MCF 10A (cell line): ENCODE measurements around the gene TECPR2. TPM values are rescaled to one million over a fixed set of nuclear protein-coding genes. Genes with fewer than 3 reads are reported as not detected.
A peak's percentile ranks its signal among the peaks of the same experiment; 100 is the strongest.

Source experiments
- BruUV-seq: library from RNA; stranded (reverse); fragments of 400-500 nt; replicated peaks from 2 replicates; lab custom pipeline; 2021; lab: Mats Ljungman, UMichigan
- CTCF ChIA-PET: fragments of 300-600 bp; sonication (Branson Sonifier 250); formaldehyde crosslinking; extraction: SDS; loops from one replicate; lab custom pipeline; 2021; ENCODE audit warnings: antibody characterized with exemption, inconsistent platforms; lab: Yijun Ruan, JAX
- POLR2A ChIA-PET: fragments of 300-600, 350-650 bp; sonication (Branson Sonifier 250); formaldehyde crosslinking; extraction: SDS; loops from one replicate; lab custom pipeline; 2020; ENCODE audit warnings: antibody characterized with exemption, inconsistent platforms; lab: Yijun Ruan, JAX
- DNase-seq: peaks from one replicate; pipeline ENCODE4 v3.0.0-alpha.2; 2018; ENCODE audit not compliant: unreplicated experiment
- H3K27ac Mint-ChIP-seq: one replicate; pipeline ENCODE4 v1.8.0; 2022; ENCODE audit warnings: mild to moderate bottlenecking, low read depth, mixed read lengths; ENCODE audit not compliant: unreplicated experiment
- H3K27me3 Mint-ChIP-seq: one replicate; pipeline ENCODE4 v1.8.0; 2022; ENCODE audit warnings: mixed read lengths; ENCODE audit not compliant: insufficient read depth, unreplicated experiment
- H3K36me3 Mint-ChIP-seq: one replicate; pipeline ENCODE4 v1.8.0; 2022; ENCODE audit warnings: mild to moderate bottlenecking, moderate library complexity, mixed read lengths; ENCODE audit not compliant: insufficient read depth, unreplicated experiment
- H3K4me1 Mint-ChIP-seq: one replicate; pipeline ENCODE4 v1.8.0; 2022; ENCODE audit warnings: mixed read lengths; ENCODE audit not compliant: insufficient read depth, unreplicated experiment
- H3K4me3 Mint-ChIP-seq: one replicate; pipeline ENCODE4 v1.8.0; 2022; ENCODE audit warnings: mild to moderate bottlenecking, moderate library complexity, mixed read lengths; ENCODE audit not compliant: unreplicated experiment
- H3K9me3 Mint-ChIP-seq: one replicate; pipeline ENCODE4 v1.8.0; 2022; ENCODE audit warnings: mixed read lengths; ENCODE audit not compliant: unreplicated experiment
- intact Hi-C: fragments of 100-400 bp; cut with micrococcal nuclease; formaldehyde crosslinking; loops from 2 replicates; pipeline ENCODE4 v1.14.1; 2022
- total RNA-seq: library from RNA; stranded (reverse); gene quantifications from 2 replicates; pipeline ENCODE4 v1.2.3, GENCODE V29; 2022
- TF ChIP-seq, protein P1 (sequence below): fragments of 200-600 bp; IDR thresholded peaks from one replicate; pipeline ENCODE4 v1.8.0; 2022; ENCODE audit warnings: antibody characterized with exemption, mild to moderate bottlenecking; ENCODE audit not compliant: unreplicated experiment

Gene TECPR2
- total RNA-seq, 1 experiment from 2014 or later, result 18.4 TPM

DNA sequence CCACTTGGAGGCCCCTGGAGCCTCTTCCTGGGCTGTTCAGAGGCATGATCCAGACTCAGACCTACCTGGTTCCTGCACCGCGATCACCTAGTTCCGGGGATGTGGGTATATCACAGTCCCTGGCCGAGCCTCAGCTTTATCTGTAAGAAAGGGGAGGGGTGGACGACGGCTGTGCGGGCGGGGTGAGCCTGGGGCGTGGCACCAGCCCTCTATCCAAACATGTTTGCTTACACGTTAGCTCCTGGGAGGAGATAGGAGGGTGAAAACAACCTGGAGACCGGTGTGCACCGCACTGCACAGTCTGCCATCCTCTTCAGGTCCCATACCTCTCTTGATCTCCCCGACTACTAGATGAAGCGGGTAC, 145.7 kb downstream of the TECPR2 start:
- H3K9me3 Mint-ChIP-seq, result no peaks in the 10 kb centered on the region
- no peaks in the 10 kb centered on the region for H3K27me3 Mint-ChIP-seq
- CTCF ChIA-PET, result interaction anchor here (0.6 to 1.3 kb wide), 3 partner anchors 10 to 70 kb away, joined by 3 to 4 read pairs (median 4); no protein-coding TSS in a partner anchor
- no peak overlapping the region for H3K27ac Mint-ChIP-seq
- H3K4me1 Mint-ChIP-seq, result no peaks in the 10 kb centered on the region
- no peak for DNase-seq
- intact Hi-C loops, result loop anchor here (2.0 kb wide), 1 partner anchor 192 kb away; no protein-coding TSS in a partner anchor
- POLR2A ChIA-PET, result interaction anchor here (0.6 to 1.3 kb wide), 5 partner anchors 14 to 87 kb away, joined by 3 read pairs; no protein-coding TSS in a partner anchor
- TSS peak; percentile 28 for BruUV-seq
- TF ChIP-seq, protein P1, sequence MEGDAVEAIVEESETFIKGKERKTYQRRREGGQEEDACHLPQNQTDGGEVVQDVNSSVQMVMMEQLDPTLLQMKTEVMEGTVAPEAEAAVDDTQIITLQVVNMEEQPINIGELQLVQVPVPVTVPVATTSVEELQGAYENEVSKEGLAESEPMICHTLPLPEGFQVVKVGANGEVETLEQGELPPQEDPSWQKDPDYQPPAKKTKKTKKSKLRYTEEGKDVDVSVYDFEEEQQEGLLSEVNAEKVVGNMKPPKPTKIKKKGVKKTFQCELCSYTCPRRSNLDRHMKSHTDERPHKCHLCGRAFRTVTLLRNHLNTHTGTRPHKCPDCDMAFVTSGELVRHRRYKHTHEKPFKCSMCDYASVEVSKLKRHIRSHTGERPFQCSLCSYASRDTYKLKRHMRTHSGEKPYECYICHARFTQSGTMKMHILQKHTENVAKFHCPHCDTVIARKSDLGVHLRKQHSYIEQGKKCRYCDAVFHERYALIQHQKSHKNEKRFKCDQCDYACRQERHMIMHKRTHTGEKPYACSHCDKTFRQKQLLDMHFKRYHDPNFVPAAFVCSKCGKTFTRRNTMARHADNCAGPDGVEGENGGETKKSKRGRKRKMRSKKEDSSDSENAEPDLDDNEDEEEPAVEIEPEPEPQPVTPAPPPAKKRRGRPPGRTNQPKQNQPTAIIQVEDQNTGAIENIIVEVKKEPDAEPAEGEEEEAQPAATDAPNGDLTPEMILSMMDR, result no peak
- H3K4me3 Mint-ChIP-seq, result peak overlapping the region; percentile 72
- H3K36me3 Mint-ChIP-seq, result peaks cover 7% of the 10 kb centered on the region

DNA sequence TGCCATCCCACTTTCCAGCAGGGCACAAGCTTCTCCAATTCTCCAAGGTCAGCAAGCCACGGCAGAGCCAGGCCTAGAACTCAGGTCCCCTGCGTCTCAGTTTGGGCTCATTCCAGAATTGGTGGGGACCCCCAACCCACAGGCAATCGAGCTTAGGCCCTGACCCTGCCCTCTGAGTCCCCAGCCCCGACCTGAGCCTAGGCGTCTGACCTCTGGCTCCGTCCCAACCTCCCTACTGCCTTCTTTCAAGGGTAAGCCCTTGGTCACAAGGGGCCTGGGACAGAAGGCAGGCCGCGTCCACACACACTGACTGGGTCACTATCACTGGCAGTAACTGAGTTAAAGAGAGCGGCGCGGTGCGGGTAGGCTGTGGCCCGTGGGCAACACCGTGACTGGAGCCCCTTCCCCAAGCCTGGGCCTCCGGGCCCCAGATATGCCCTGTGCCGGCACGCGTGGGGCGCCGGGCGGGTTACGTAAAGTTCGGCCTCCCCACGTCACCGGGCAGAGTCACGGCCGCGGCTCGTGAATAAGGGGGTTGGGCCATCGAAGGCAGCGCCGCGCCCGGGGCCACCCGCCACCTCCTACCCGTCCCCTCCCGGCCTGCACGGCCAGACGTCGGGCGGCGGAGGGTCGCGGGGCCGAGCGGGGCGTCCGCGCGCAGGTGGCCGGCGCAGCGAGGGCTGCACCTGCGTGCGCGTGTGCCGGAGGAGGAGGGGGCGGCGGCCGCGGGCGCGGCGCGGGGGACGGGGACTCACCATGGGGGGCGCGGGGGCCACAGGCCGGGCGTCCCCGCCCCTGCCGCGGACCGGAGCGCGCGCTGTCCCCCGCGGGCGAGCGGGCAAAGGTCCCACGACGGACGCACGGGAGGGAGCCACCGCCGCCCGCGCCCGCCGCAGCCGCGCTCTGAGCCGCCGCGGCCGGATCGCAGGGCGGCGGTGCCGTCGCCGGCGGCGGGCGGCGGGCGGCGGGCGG, 146.3 kb downstream of the TECPR2 start:
- TF ChIP-seq, protein P1, result no peak
- intact Hi-C loops, result loop anchor here (2.0 kb wide), 1 partner anchor 192 kb away; no protein-coding TSS in a partner anchor
- POLR2A ChIA-PET, result interaction anchor here (0.6 to 1.3 kb wide), 10 partner anchors 10 to 142 kb away, joined by 3 to 5 read pairs (median 3); no protein-coding TSS in a partner anchor
- no peak for DNase-seq
- Mint-ChIP-seq H3K27ac (no peak overlapping the region), H3K27me3 (no peaks in the 10 kb centered on the region), H3K4me1 (no peaks in the 10 kb centered on the region), H3K4me3 (peak overlapping the region; percentile 72), H3K9me3 (no peaks in the 10 kb centered on the region), H3K36me3 (peaks cover 7% of the 10 kb centered on the region)
- CTCF ChIA-PET, result interaction anchor here (0.7 to 2.1 kb wide), 4 partner anchors 13 to 186 kb away, joined by 3 to 15 read pairs (median 4); no protein-coding TSS in a partner anchor
- no TSS peak for BruUV-seq

DNA sequence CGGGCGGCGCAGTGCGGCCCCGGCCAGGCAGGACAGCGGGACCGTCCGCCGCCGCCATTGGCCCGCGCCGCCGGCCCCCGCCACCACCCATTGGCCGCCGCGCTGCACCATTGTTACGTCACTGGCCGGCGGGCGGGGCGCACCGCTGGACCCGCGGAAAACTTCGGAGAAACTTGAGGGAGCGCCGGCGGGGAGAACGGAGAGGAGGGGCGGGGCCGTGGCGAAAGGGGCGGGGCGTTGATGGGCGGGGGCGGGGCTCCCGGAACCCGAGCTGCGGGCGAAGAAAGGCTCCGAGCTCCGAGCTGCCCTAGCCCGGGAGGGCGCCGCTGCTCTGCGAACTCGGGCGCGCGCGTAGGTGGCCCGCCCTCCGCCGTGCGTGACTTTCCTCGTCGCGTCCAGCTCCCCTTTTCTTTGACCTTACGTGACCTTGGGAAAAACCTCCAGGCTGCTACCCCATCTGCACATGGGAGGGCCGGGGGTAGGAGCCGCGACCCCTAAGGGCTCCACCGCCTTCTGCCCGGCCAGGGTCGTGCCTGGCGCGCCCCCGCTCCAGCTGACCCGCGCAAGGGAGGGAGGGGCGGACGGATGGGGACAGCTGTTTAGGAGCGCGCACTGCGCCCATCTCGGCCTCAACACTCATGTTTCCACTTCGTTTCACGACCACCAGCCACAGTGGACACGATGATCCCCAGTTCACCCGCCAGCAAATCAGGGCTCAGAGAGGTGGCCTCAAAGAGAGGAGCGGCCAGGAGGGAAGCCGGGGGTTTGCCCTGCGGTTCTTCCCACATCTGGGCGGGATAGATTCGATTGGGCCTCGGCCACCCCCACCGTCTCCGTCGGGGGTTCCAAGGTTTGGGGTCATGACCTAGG, 147.2 kb downstream of the TECPR2 start, which contains the start of gene ANKRD9:
Gene ANKRD9 (minus strand): TSS at position 31 of the 870 bp plus-strand sequence. CDS start 1,887 bp downstream, outside the sequence.
- Mint-ChIP-seq H3K4me3 (peak within 1 kb of the TSS; percentile 72), H3K9me3 (no peaks in the 10 kb centered on the region), H3K36me3 (peaks cover 7% of the 10 kb centered on the region), H3K4me1 (no peaks in the 10 kb centered on the region), H3K27ac (no peak within 1 kb of the TSS), H3K27me3 (no peaks in the 10 kb centered on the region)
- BruUV-seq, result no TSS peak
- CTCF ChIA-PET, result interaction anchor here (0.7 to 2.1 kb wide), 4 partner anchors 12 to 185 kb away, joined by 3 to 15 read pairs (median 4); no protein-coding TSS in a partner anchor
- peak; percentile 94 for DNase-seq
- TF ChIP-seq, protein P1, result no peak
- POLR2A ChIA-PET, result interaction anchor here (1.0 kb wide), 6 partner anchors 9 to 141 kb away, joined by 3 to 5 read pairs (median 3); no protein-coding TSS in a partner anchor
- intact Hi-C loops, result loop anchor here (2.0 kb wide), 1 partner anchor 193 kb away; no protein-coding TSS in a partner anchor
